HG03354 (cell line): ENCODE measurements around the gene EBF4.
"Not testable (repeated sequence)": the region's sequence is repeated elsewhere in the genome, so short reads cannot be mapped to it uniquely, and the experiment has no call there.

Experiments used
- ATAC-seq: cut with Tn5 transposase; IDR thresholded peaks from one replicate; pipeline ENCODE4 v1.9.1; 2021; ENCODE audit warnings: mild to moderate bottlenecking; ENCODE audit not compliant: unreplicated experiment, poor library complexity, severe bottlenecking

EBF4 gene

GRCh38 chr20:2804852-2805688 is 112.5 kb downstream of the EBF4 start:
- no peak for ATAC-seq

DNA sequence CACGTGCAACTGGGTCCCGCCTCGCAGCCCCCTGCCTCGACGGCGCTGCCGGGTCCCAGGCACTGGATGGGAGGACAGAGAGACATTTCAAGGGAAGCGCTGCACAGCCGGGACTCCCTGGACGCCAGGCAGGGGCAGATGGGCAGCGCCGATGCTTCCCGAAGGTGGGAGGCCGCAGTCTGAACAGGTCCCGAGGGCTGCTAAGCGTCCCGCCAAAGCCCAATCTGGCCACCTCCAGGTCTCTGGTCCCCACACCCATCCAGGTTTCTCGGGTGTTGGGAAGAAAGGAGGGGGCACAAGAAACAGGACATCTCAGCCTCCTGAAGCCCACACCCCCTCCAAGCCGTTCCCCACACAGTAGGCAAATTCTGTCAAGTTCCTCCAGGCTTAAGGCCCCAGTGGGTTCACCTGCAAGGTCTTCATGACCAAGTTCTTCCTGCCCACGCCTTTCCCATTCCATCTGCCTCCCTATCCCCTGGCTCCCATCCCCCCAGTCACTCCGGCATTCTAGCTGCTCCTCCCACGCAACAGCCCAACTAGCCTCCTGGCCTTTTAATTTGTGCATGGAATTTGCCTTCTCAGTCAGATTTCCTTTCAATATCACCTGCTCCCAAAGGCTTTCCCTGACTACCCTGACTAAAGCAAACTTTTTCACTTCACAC is 113.2 kb downstream of the EBF4 start:
- ATAC-seq: no peak

DNA sequence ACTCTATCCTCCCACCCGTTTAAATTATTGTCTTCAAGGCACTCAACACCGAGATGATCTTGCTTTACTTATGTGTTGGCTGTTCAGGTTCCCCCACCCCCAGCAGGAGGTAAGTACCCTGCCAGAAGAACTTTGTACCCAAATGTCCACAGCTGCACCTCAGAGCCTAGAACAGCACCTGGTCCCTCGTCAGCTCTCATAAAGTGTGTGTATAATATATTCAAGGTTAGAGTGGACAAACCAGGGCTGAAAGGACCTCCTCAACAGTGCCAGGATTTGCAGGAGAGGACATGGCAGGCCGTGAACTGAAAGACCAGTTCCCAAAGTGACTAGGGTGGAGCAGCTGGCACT is 113.7 kb downstream of the EBF4 start:
- ATAC-seq: no peak

GRCh38 chr20:2807019-2807418 is 114.4 kb downstream of the EBF4 start:
- no peak for ATAC-seq

DNA sequence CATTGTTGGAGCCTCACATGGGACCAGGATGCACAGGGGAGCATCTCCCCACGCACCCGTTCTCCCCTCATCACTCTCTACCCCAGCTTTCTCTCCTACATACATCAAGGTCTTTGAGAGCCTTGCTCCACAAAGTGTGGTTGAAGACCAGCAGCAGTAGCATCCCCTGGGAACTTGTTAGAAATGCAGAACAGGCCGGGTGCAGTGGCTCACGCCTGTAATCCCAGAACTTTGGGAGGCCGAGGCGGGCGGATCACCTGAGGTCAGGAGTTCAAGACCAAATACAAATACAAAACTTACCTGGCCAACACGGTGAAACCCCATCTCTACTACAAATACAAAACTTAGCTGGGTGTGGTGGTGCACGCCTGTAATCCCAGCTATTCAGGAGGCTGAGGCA is 115.3 kb downstream of the EBF4 start:
- not testable (repeated sequence) for ATAC-seq

GRCh38 chr20:2809690-2810089 is 117.1 kb downstream of the EBF4 start:
- ATAC-seq: no peak
